MCF 10A (cell line): ENCODE measurements around the gene NPHP4. TPM values are rescaled to one million over a fixed set of nuclear protein-coding genes. Genes with fewer than 3 reads are reported as not detected.

Experiments used
- BruUV-seq: library from RNA; stranded (reverse); fragments of 400-500 nt; replicated peaks from 2 replicates; lab custom pipeline; 2021; lab: Mats Ljungman, UMichigan
- CTCF ChIA-PET: fragments of 300-600 bp; sonication (Branson Sonifier 250); formaldehyde crosslinking; extraction: SDS; loops from one replicate; lab custom pipeline; 2021; ENCODE audit warnings: antibody characterized with exemption, inconsistent platforms; lab: Yijun Ruan, JAX
- POLR2A ChIA-PET: fragments of 300-600, 350-650 bp; sonication (Branson Sonifier 250); formaldehyde crosslinking; extraction: SDS; loops from one replicate; lab custom pipeline; 2020; ENCODE audit warnings: antibody characterized with exemption, inconsistent platforms; lab: Yijun Ruan, JAX
- DNase-seq: peaks from one replicate; pipeline ENCODE4 v3.0.0-alpha.2; 2018; ENCODE audit not compliant: unreplicated experiment
- H3K27ac Mint-ChIP-seq: one replicate; pipeline ENCODE4 v1.8.0; 2022; ENCODE audit warnings: mild to moderate bottlenecking, low read depth, mixed read lengths; ENCODE audit not compliant: unreplicated experiment
- H3K27me3 Mint-ChIP-seq: one replicate; pipeline ENCODE4 v1.8.0; 2022; ENCODE audit warnings: mixed read lengths; ENCODE audit not compliant: insufficient read depth, unreplicated experiment
- H3K36me3 Mint-ChIP-seq: one replicate; pipeline ENCODE4 v1.8.0; 2022; ENCODE audit warnings: mild to moderate bottlenecking, moderate library complexity, mixed read lengths; ENCODE audit not compliant: insufficient read depth, unreplicated experiment
- H3K4me1 Mint-ChIP-seq: one replicate; pipeline ENCODE4 v1.8.0; 2022; ENCODE audit warnings: mixed read lengths; ENCODE audit not compliant: insufficient read depth, unreplicated experiment
- H3K4me3 Mint-ChIP-seq: one replicate; pipeline ENCODE4 v1.8.0; 2022; ENCODE audit warnings: mild to moderate bottlenecking, moderate library complexity, mixed read lengths; ENCODE audit not compliant: unreplicated experiment
- H3K9me3 Mint-ChIP-seq: one replicate; pipeline ENCODE4 v1.8.0; 2022; ENCODE audit warnings: mixed read lengths; ENCODE audit not compliant: unreplicated experiment
- intact Hi-C: fragments of 100-400 bp; cut with micrococcal nuclease; formaldehyde crosslinking; loops from 2 replicates; pipeline ENCODE4 v1.14.1; 2022
- total RNA-seq: library from RNA; stranded (reverse); gene quantifications from 2 replicates; pipeline ENCODE4 v1.2.3, GENCODE V29; 2022
- TF ChIP-seq, protein P1 (sequence below): fragments of 200-600 bp; IDR thresholded peaks from one replicate; pipeline ENCODE4 v1.8.0; 2022; ENCODE audit warnings: antibody characterized with exemption, mild to moderate bottlenecking; ENCODE audit not compliant: unreplicated experiment

NPHP4 gene
- total RNA-seq, 1 experiment from 2014 or later, result 14.4 TPM

DNA sequence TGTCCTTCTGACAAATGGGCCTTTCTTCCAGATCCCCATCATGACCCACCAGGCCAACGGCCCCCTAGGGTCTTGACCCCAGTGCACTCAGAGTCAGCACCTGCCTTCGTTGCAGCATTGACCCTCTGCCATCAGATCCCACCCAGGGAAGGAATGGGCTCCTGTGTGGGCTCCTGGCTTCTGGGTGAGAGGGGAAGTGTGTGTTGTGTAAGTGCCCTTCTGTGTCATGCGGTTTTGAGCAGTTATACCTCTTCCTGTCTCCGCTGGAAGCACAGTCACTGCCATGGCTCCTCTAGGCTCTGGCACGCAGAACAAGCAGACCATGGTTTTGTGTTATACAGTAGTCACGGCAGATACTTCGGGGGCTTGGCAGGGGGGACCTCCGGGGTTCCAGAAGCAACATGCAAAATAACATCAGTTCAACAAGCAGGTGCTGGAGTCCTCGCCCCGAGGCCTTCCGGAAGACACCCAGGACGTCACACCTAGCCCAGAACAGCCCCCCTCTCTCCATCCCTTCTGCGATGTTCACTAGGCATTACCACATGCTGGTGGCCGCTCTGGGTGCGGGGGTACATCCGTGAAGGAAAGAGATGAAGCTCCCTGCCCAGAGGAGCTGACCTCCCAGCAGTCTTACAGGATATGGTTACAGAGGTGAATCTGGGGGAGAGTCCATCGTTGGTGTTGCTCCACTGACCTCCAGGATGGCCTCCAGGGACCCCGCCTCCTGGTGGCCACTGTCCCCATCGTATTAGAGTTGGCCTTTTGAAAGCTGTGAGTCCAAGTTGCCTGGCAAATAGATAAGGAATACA lies 36.0 kb upstream of the NPHP4 start:
- H3K4me3 Mint-ChIP-seq, result no peak overlapping the region
- POLR2A ChIA-PET, result interaction anchor here (0.7 kb wide), 1 partner anchor 16 kb away, joined by 3 read pairs; no protein-coding TSS in a partner anchor

DNA sequence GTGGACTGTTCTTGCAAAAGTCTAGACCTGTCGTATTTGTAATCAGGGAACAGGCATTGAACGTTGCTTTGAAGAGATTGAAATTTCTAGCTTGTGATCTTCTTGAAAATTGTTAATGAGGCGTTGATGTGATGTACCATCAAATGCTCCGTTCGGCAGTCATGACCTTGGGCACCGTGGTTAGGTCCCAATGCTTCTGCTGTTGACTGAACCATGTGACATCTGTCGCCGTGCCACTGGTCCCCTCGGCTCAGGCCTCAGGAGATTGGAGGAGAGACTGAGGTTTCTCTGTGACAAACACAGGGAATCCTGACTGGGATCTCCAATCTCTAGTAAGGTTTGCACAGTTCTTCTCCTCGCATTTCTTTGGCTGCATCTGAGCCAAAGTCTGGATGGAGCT lies 35.4 kb upstream of the NPHP4 start:
- Mint-ChIP-seq H3K4me1 (peaks cover 20% of the 10 kb centered on the region), H3K9me3 (no peaks in the 10 kb centered on the region), H3K36me3 (peaks cover 6% of the 10 kb centered on the region), H3K27me3 (no peaks in the 10 kb centered on the region), H3K4me3 (peak overlapping the region; percentile 80), H3K27ac (no peak overlapping the region)
- ChIA-PET POLR2A (no interaction called here), CTCF (interaction anchor here (0.7 to 1.0 kb wide), 2 partner anchors 30 to 229 kb away, joined by 3 to 5 read pairs; no protein-coding TSS in a partner anchor)
- no peak for DNase-seq
- TF ChIP-seq, protein P1, sequence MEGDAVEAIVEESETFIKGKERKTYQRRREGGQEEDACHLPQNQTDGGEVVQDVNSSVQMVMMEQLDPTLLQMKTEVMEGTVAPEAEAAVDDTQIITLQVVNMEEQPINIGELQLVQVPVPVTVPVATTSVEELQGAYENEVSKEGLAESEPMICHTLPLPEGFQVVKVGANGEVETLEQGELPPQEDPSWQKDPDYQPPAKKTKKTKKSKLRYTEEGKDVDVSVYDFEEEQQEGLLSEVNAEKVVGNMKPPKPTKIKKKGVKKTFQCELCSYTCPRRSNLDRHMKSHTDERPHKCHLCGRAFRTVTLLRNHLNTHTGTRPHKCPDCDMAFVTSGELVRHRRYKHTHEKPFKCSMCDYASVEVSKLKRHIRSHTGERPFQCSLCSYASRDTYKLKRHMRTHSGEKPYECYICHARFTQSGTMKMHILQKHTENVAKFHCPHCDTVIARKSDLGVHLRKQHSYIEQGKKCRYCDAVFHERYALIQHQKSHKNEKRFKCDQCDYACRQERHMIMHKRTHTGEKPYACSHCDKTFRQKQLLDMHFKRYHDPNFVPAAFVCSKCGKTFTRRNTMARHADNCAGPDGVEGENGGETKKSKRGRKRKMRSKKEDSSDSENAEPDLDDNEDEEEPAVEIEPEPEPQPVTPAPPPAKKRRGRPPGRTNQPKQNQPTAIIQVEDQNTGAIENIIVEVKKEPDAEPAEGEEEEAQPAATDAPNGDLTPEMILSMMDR, result no peak
- no TSS peak for BruUV-seq
- intact Hi-C loops, result no loop called here

More for the DNA sequence above, 36.0 kb upstream of the NPHP4 start:
- intact Hi-C loops, result no loop called here
- CTCF ChIA-PET, result interaction anchor here (1.0 kb wide), 1 partner anchor 29 kb away, joined by 5 read pairs; no protein-coding TSS in a partner anchor
- Mint-ChIP-seq H3K27ac (no peak overlapping the region), H3K9me3 (no peaks in the 10 kb centered on the region), H3K4me1 (peaks cover 23% of the 10 kb centered on the region), H3K36me3 (peaks cover 6% of the 10 kb centered on the region), H3K27me3 (no peaks in the 10 kb centered on the region)
- peak; percentile 71 for DNase-seq
- TF ChIP-seq, protein P1, result no peak
- BruUV-seq, result no TSS peak

DNA sequence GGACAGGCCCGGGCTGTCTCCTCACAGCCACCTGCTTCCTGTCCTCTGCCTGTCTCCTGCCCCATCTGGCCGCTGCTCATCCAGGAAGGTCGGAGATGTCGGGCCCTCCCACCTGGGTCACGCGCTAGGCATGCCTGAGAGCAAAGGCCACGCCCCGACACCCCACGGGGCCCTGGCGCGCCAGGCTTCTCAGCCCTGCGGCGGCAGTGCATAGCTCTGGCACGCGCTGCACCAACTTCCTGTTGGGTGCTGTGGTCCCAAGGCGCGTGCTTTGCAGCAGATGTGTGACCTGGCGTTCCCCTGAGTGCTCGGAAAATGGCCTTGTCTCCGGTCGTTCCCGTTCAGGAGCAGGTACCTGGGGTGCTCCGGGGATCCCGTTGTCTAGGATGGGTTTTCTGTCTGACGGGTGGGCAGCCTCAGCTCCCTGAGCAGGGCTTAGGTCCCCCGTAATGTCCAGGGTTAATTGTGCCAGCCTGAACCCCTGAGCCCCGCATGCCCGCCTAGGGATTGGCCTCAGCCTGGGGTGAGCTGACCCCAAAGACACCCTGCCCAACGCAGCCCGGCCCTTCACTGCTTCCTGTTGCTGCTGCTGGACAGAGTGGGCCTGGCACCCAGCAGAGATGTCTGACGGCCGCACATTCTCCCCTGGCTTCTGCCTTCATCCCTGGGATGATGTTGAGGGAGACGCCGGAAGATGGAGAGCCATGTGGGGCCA lies 34.0 kb upstream of the NPHP4 start:
- POLR2A ChIA-PET, result interaction anchor here (0.8 to 3.2 kb wide), 11 partner anchors 8 to 180 kb away, joined by 3 to 34 read pairs (median 4); partner anchors contain the start of genes NPHP4 and RNF207
- peak; percentile 89 for DNase-seq
- intact Hi-C loops, result no loop called here

More for the DNA sequence above, 34.0 kb upstream of the NPHP4 start:
- Mint-ChIP-seq H3K4me1 (peaks cover 20% of the 10 kb centered on the region), H3K4me3 (peak overlapping the region; percentile 80), H3K27me3 (no peaks in the 10 kb centered on the region), H3K36me3 (peaks cover 6% of the 10 kb centered on the region), H3K9me3 (no peaks in the 10 kb centered on the region), H3K27ac (peak overlapping the region; percentile 64)
- BruUV-seq, result no TSS peak
- TF ChIP-seq, protein P1, result no peak
- CTCF ChIA-PET, result interaction anchor here (0.7 to 1.8 kb wide), 2 partner anchors 8 to 9 kb away, joined by 3 to 6 read pairs; no protein-coding TSS in a partner anchor
